ENCODE data around the gene PYGB.

PYGB gene

DNA sequence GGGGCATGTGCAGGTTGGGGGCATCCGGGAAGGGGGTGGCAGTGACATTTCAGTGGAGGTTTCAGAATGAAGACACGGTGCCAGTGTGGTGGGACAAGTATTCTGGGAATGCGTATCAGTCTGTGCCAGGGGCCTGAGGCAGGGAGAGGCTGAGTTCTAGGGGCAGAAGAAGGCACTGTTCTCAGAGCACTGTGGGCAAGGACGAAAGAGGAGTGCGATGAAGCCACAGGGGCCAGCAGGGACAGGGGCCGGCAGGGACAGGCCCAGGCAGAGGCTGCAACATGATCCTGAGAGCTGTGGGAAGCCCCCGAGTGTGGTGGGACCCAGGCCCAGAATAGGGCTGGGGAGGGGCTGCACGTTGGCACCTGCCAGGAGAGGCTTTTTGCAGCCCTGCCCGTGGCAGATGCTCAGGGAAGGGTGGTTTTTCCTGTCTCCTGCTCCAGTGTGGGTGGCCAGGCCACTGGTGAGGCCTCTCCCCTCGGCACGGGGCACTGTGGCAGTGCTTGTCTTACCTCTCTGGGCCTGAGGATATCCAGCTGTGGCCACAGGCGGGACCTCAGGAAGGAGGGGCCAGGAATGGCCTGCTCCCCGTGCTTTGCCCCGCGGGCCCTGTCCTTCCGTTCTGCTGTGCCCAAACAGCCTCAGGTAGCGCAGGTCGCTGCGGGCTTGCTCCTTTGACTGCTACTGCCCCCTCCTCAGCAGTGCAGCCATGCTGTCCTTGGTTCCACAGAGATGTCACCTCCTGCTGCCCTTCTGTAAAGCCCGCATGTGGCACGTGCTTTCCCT is 42.4 kb upstream of the PYGB start:
- no peak for DNase-seq (ENCODE audit: low read depth)
- TF ChIP-seq, protein P1, sequence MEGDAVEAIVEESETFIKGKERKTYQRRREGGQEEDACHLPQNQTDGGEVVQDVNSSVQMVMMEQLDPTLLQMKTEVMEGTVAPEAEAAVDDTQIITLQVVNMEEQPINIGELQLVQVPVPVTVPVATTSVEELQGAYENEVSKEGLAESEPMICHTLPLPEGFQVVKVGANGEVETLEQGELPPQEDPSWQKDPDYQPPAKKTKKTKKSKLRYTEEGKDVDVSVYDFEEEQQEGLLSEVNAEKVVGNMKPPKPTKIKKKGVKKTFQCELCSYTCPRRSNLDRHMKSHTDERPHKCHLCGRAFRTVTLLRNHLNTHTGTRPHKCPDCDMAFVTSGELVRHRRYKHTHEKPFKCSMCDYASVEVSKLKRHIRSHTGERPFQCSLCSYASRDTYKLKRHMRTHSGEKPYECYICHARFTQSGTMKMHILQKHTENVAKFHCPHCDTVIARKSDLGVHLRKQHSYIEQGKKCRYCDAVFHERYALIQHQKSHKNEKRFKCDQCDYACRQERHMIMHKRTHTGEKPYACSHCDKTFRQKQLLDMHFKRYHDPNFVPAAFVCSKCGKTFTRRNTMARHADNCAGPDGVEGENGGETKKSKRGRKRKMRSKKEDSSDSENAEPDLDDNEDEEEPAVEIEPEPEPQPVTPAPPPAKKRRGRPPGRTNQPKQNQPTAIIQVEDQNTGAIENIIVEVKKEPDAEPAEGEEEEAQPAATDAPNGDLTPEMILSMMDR (conservative IDR thresholded peaks at IDR 0.05; ENCODE audit: control insufficient read depth, insufficient read depth, low read depth, low read length) = no peak
- H3K4me3 ChIP-seq (ENCODE audit: control insufficient read depth, low read depth, low read length) = no peak overlapping the region

DNA sequence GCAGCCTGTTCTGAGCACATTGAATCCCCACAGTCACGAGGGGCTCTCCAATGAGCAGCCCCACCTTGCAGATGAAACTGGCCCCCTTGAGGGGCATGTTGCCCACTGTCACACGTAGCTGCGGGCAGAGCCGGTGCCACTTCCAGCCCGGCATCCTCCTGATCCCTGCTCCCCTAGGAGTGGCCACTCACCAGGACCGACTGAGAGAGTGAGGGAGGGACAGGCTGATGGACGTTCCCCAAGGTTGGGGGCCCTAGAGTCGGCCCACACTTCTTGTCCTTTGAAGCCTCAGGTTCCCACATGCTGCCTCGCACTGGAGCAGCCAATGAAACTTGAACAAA is 41.9 kb upstream of the PYGB start:
- TF ChIP-seq, protein P1 (conservative IDR thresholded peaks at IDR 0.05; ENCODE audit: control insufficient read depth, insufficient read depth, low read depth, low read length) = no peak
- no peak for DNase-seq (ENCODE audit: low read depth)
- H3K4me3 ChIP-seq (ENCODE audit: control insufficient read depth, low read depth, low read length) = no peak overlapping the region

DNA sequence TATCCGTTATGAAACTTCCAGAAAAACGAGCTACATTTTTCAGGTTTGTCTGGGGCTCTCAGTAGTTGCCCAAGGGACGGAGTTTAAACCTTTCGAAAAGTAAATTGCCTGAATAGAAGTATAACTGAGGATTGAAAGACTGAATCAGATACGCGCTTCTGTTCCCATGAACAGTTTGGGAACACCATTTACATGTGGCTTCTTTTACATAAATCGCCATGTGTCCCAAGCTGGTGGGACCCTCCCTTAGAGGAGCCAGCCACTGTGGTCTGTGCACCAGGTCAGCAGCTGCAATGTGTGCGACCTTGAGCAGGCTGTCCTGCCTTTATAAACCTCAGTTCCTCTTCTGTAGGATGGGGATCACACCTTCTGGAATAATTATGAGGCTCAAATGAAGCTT is 41.3 kb upstream of the PYGB start:
- TF ChIP-seq, protein P1 (conservative IDR thresholded peaks at IDR 0.05; ENCODE audit: control insufficient read depth, insufficient read depth, low read depth, low read length) = no peak
- H3K4me3 ChIP-seq (ENCODE audit: control insufficient read depth, low read depth, low read length) = no peak overlapping the region
- no peak for DNase-seq (ENCODE audit: low read depth)

DNA sequence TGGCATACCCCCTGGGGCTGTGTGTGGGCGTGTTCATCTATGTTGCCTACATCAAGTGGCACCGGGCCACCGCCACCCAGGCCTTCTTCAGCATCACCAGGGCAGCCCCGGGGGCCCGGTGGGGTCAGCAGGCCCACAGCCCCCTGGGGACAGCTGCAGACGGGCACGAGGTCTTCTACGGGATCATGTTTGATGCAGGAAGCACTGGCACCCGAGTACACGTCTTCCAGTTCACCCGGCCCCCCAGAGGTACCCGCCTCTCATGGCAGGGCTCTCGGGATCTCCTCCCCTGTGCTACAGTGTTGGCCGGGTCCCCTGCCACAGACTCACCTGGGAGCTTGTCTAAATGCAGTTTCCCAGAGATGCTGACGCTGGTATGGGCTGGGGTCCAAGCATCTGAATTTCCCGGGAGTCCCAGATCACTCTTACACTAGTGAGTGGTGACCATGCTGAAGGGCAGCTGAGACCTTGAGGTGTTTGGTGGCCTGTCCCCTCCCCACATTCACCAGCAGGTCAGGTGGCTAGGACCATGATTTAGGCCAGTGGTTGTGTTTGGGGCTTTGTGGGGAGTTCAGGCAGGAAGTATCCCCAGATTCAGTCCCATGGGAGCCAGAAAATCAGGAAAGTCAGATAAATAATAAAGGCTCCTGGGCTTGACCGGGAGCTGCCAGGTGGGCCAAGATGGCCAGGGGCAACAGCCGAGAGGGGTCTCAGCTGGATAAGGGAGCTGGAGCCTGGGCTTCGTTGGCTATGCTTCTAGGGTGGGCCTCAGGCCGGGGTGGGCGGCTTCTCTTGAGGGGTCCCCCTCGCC is 40.5 kb upstream of the PYGB start:
- DNase-seq (ENCODE audit: low read depth) = no peak
- TF ChIP-seq, protein P1 (conservative IDR thresholded peaks at IDR 0.05; ENCODE audit: control insufficient read depth, insufficient read depth, low read depth, low read length) = no peak
- no peak overlapping the region for H3K4me3 ChIP-seq (ENCODE audit: control insufficient read depth, low read depth, low read length)

DNA sequence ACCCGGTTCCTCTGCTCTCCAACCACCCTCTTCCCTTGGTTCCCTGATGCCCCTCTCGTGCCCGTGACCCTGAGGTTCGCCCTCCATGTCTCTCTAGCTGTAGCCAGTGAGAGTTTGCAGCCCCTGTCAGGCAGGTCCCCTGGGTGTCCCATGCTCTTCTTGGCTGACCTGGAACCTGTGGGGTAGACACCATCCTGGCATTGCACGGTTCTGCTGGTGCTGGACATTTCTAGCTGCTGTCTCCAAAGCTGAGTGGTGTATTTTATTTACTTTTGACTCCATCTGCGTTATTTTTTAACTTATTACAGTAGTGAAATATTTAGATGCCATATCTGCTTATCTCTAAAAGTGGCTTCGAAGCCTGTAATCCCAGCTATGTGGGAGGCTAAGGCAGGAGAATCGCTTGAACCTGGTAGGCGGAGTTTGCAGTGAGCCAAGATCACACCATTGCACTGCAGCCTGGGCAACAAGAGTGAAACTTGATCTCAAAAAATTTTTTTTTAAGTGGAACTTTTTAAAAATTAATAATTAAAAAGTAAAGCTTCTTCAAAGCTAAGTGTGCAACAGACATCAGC is 39.8 kb upstream of the PYGB start:
- TF ChIP-seq, protein P1 (conservative IDR thresholded peaks at IDR 0.05; ENCODE audit: control insufficient read depth, insufficient read depth, low read depth, low read length) = no peak
- H3K4me3 ChIP-seq (ENCODE audit: control insufficient read depth, low read depth, low read length) = no peak overlapping the region
- no peak for DNase-seq (ENCODE audit: low read depth)

DNA sequence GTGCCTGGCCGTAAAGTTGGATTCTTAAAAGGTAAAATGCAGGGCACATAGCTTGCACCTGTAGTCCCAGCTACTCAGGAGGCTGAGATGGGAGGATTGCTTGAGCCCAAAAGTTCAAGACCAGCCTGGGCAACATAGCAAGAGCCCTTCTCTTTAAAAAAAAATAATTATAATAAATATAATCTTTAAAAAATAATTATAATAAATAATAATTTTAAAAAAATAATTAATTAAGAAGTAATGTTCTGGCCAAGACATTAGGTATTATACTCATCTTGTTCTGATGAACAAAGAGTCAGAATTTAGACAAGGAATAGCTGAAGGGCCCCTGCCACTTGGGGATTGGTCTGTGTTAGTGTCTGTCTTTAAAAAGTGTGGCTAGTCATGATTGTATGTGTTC is 38.5 kb upstream of the PYGB start:
- DNase-seq (ENCODE audit: low read depth) = no peak
- no peak overlapping the region for H3K4me3 ChIP-seq (ENCODE audit: control insufficient read depth, low read depth, low read length)
- TF ChIP-seq, protein P1 (conservative IDR thresholded peaks at IDR 0.05; ENCODE audit: control insufficient read depth, insufficient read depth, low read depth, low read length) = no peak

Data from fibroblast of mammary gland (primary cell).